NCI-H345 treated with DMSO at 0.1 percent for 48 hours (cell line): ENCODE data around the gene ZNF391.
"Not testable (repeated sequence)": the region's sequence is repeated elsewhere in the genome, so short reads cannot be mapped to it uniquely, and the experiment has no call there.

ENCODE experiments used
- DNase-seq: peaks from one replicate; lab custom pipeline; 2025; ENCODE audit not compliant: unreplicated experiment; lab: John Stamatoyannopoulos, UW

The ZNF391 gene

DNA sequence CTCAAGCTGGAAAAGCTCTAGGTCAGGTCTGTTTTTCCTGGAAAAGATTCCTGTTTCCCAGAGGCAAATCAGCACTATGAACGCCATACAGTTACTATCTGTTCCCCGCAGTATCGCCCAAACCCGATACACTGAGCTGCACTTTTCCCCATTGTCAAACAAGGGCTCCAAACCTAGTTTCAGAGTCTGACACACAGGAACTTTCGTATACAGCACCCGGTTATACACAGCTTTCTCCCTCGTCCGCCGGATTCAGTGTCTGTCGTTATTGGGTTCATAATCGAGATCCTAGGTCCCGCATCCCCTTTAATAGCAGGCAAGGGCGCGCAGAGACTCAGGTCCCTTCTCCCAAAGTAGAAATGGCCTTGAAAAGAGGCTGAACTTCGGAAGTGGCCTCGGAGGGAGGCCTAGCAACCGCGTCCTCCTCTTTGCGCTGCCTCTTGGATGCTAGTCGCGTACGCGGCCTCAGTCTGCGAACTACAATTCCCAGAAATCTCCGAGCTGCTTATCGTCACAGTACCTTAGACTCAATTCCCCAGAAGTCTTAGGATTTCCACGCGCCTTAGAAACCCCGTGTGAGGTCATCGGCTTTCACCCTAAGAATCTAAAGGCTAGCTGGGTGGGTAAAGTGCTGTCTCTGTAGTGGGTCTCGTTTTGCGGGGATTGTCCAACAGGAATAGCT is 34.2 kb downstream of the ZNF391 start:
- no peak for DNase-seq

DNA sequence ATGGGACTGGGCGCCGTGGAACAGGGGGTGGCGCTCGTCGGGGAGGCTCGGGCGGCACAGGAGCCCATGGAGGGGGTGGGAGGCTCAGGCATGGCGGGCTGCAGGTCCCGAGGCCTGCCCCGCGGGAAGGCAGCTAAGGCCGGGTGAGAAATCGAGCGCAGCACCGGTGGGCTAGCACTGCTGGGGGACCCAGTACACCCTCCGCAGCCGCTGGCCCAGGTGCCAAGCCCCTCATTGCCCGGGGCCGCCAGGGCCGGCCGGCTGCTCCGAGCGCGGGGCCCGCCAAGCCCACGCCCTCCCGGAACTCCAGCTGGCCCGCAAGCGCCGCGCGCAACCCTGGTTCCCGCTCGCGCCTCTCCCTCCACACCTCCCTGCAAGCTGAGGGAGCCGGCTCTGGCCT is 36.3 kb downstream of the ZNF391 start:
- DNase-seq = not testable (repeated sequence)

DNA sequence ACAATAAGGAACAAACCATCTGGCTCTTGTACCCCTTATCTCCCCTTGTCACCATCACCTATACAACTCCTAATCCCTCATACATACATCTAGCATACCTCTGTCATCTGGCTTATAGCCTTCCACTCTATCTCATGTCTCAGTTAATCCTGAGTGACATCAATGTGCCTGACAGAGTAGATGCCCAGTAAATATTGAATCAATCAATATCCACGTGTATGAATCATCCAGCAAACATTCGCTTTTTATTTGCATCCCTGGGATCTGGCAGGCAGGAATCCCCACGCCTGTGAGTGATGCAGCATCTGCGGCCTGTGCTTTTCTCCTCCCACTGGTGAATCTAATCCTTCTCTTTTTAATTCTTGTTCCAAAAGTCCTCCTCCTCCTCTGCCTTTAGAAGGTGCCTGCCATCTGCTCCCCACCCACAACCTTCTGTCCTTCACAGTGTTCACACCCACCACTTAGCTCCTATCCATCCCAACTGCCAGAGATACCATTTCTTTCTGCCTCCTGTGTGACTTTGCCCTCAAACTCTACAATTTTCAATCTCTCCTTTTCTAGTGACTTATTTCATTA is 37.6 kb downstream of the ZNF391 start:
- DNase-seq = no peak

GRCh38 chr6:27428502-27428901 is 39.9 kb downstream of the ZNF391 start:
- no peak for DNase-seq

DNA sequence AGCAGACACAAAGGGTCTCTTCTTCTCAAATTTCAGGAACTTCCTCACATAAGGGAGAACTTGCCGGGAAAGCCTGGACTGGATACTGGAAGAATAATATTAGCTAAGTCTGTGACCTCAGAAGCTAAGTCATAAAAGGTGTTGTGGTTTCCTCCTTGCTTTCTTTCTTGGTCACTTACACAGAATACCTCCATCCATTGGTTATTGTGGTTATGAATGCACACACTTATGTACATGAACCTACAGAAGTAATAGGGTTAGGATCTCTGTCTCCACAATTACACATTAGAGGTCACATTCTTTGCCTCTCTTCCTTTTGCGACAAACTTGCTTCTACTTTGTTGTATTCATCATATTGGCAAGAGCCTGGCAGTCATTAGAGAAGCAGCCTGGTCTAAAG is 40.4 kb downstream of the ZNF391 start:
- DNase-seq = no peak

GRCh38 chr6:27433714-27434113 is 45.2 kb downstream of the ZNF391 start:
- DNase-seq = no peak

DNA sequence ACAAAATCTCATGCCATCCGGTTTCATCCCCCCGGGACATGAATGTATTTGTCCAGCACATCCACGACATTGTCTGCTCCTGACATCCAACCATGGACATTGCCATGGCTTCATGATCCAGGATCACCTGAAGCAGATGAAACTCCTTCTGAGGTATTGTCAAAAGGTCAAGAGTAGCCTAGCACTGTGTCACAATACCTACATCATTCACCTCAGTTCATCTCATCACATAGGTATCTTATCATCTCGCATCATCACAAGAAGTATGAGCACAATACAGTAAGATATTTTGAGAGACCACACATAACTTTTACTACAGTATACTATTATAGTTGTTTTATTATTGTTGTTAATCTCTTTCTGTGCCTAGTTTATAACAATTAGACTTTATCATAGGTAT is 50.8 kb downstream of the ZNF391 start:
- DNase-seq = no peak

GRCh38 chr6:27441001-27441400 is 52.4 kb downstream of the ZNF391 start:
- DNase-seq = no peak

DNA sequence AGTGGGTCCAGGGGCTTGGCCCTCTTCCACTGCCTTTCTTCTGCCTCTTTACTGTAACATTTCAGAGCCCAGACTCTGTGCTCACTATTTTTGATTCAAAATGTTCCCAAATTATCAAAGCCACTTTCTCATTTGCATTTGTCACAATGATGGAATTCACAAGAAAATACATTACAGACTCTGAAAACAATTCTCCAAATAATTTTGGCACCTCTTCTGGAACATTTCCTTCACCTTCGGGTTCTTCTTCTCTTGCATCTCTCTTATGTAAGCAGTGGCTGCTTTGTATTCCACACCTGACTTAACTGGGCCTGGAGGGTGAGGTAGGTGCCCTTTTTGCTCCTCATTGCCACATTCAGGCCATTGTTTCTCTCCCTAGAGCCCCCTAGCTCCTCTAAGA is 54.4 kb downstream of the ZNF391 start:
- no peak for DNase-seq

GRCh38 chr6:27448456-27448855 is 59.9 kb downstream of the ZNF391 start:
- no peak for DNase-seq

- DNase-seq = no peak
Observed at GRCh38 chr6:27451660-27452390, 63.3 kb downstream of the ZNF391 start.

- DNase-seq = no peak
Observed at GRCh38 chr6:27452496-27452897, 63.9 kb downstream of the ZNF391 start.
